M059J (cell line): ENCODE data around the gene AMOTL2. TPM values are rescaled to one million over a fixed set of nuclear protein-coding genes. Genes with fewer than 3 reads are reported as not detected.

ENCODE experiments used
- DNase-seq: peaks from one replicate; pipeline ENCODE4 v3.0.0-alpha.2; 2012; ENCODE audit warnings: low read depth
- total RNA-seq: library from RNA; depleted of rRNA; stranded (reverse); fragments of >200 nt; shearing (Covaris generic); gene quantifications from 2 replicates; pipeline ENCODE4 v1.2.3, GENCODE V29; 2014

Gene AMOTL2
- total RNA-seq, 1 experiment from 2014 or later = 96.1 TPM

GRCh38 chr3:134366221-134366927 lies 7.9 kb downstream of the AMOTL2 start:
- peak; percentile 64 for DNase-seq

- DNase-seq = no peak
These were observed 8.5 kb downstream of the AMOTL2 start for GRCh38 chr3:134365766-134366065.

DNA sequence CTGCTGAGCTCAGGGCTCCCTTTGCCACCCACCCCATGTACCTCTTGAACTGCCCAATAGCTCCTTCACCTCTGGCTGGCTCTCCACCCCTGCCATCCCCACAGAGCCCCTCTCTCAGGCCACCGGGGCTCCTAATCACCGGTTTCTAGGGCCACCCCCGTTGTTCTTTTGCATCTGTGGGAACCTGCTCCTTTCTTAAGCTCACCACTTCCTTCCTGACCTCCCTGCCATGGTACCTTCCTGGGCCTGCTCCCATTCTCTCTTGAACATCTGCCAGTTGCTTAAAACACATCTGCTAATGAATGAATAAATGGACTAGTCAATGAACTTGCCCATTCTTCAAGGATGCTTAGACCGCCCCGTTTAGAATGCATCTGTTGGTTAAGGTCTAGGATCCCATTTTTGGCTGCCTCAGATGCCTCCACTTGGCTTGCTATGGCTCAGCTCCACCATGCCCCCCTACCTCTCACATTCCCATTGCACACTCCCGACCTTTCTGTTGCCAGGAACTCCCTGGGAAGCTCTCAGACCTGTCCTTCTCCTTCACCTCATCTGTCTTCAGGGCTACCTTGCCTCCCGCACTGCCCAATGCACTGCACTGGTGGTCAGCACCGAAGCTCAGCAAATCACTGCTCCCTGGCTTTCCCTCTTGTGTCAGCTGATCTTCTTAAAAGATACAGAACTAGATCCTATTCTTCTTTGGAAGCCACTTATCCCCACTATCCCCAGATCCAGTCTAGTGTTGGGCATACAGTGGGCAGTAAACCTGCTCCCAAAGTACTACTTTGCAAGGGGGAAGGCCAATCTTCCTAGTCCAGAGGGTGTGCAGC lies 9.1 kb downstream of the AMOTL2 start:
- DNase-seq = peak; percentile 58

- DNase-seq = peak; percentile 99
These were observed 9.9 kb downstream of the AMOTL2 start for GRCh38 chr3:134364061-134364935.

DNA sequence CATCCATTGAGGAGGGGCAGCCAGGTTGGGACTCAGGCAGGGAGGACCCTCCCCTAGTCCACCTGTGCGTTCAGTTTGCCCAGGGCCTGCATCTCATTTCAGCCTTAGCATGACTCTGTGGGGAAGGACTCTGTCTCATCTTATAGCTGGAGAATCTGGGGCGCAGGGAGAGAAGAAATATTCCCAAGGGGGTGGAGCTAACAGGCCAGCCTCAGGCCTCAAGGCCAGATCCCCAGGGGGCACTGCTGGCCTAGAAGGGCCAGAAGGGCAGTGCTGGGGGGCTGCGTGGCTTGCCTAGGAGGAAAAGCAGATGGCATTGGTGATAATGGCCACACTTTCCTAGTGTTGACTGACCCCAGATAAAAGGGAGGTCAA lies 10.9 kb downstream of the AMOTL2 start:
- DNase-seq = peak; percentile 49

GRCh38 chr3:134362670-134363380 lies 11.4 kb downstream of the AMOTL2 start:
- peak; percentile 47 for DNase-seq

GRCh38 chr3:134362221-134362620 lies 12.0 kb downstream of the AMOTL2 start:
- DNase-seq = no peak

DNA sequence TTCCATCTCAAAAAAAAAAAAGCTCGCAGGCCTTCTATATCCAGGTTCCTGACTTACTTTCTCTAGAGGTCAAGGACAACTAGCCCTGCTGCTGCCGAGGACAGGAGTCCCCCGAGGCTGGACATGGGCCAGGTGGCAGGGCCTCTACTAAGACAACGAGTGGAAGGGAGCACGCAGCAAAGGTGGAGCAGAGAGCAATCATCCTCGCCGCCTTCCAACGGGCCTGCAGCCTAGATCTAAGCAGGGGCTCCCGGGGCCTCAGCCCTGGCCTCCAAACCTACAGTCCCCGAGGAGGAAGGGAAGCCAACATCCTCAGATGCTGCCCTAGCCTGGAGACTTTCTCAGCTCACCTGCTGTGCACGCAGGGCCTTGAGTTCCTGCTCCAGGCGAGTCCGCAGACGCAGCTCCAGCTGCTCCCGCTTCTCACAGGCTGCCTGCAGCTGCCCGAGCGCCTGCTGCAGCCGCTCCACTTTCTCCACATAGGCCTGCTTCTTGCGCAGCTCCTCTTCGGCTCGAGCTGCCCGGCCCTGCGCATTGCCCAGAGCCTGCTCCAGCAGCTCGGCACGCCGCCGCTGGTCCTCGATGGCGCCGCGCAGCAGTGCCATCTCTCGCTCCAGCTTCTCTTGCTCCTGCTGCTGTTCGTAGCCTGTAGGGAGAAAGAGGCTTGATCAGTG lies 12.9 kb downstream of the AMOTL2 start:
- DNase-seq = no peak

DNA sequence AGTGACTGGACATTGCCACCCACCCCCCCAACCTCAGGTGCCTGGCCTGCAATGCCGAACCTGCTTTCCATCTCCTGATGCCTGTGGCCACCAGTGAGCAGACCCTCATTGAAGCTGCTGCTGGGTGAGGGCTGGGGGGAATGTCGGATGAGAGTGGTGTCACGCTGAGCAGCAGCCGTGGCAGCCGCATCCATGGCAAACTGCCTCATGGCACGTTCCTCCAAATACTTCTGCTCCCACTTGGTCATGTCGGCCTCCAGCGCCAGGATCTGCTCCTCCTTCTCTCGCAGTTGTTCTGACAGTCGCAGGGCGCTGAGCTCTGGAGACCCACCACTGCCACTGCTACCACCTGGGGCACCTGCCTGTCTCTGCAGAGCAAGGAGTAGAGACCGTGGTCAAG lies 14.2 kb downstream of the AMOTL2 start:
- no peak for DNase-seq

DNA sequence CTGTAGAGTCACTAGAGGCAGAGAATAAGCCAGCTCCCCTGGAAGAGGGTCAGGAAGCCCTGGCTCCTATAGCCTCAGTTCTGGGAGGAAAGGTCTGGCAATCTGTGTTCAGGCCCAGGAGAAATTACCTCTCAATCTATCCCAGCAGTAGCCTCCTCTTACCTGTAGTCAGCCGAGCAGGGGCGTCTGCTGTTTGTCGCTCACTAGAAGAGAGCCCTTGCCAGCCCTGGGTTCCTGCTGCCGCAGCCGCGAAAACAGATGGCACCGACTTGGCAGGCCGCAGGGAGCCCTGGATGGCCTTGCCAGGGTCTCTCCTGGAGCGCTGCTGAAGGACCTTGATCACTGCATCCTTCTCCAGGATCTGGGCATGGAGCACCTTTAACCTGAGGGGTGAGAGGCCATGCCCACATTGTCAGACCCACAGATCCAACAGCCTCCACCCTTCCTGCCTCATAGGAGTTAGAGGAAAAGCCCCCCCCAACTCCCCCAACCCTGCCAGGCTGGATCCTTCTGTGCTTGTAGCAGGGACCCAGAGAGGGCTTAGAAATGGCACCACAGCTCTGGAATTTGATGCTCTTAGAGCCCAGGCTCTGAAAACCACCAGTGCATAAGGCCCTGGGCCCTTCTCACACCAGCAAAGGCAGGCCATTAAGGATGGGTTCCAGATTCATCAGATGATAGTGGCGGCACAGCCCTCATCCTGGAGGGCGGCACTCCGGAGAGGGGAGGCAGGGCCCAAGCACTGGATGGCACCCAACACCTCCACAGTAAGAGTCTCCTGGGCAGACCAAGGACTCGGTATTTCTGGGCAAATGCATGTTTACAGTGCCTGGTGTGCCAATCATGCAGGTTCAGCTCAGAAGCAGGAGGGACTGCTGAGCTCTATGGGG lies 14.9 kb downstream of the AMOTL2 start:
- DNase-seq = no peak

- peak; percentile 100 for DNase-seq
These were observed 16.1 kb downstream of the AMOTL2 start for GRCh38 chr3:134357914-134358811.

GRCh38 chr3:134357261-134357913 lies 16.9 kb downstream of the AMOTL2 start:
- DNase-seq = no peak

- DNase-seq = no peak
These were observed 17.7 kb downstream of the AMOTL2 start for GRCh38 chr3:134356411-134357040.

GRCh38 chr3:134355416-134355815 lies 18.8 kb downstream of the AMOTL2 start:
- DNase-seq = no peak

GRCh38 chr3:134354612-134355251 lies 19.5 kb downstream of the AMOTL2 start:
- DNase-seq = no peak

DNA sequence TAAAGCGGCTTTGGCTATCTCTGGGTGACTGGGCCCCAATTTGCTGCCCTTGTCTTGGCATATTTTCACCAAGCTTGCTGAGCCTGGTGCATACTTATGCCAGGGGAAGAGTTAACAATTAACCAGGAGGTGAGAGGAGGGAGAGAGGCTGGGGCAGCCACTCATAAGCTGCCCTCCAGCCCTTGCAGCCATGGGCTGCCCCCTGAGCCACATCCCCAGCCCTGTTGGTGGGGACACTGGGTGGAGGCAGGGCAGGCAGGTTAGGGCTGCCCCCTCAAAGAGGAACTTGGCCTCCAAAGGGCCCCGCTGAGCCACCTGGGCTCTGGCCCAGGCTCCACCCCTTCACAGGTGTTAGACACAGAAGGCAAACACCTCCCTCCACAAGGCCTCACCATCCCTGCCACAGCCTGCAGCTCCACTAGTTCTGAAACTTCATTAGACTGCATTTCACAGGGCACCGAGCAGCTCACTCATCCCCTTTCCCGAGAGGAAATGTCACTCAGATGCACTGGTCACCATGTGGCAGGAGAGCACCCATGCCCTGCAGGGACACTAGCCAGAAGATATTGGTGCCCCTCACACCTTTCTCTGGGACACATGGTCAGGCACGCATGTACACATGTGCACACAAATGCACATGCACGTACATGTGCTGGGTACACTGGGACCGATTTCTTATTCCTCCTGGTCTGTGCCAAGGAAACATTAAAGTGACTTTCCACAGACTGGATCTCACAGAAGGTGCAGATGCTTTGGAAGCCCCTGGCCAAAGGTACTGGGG lies 20.2 kb downstream of the AMOTL2 start:
- no peak for DNase-seq
